C4-2B (cell line): ENCODE results near the gene GPX4.

Source experiments
- CTCF ChIP-seq: fragments of 450-650 bp; conservative IDR thresholded peaks from 2 replicates; pipeline ENCODE4 v1.5.1; 2017; ENCODE audit warnings: mild to moderate bottlenecking
- ZFX ChIP-seq: fragments of 450-650 bp; IDR thresholded peaks from 2 replicates; pipeline ENCODE4 v1.6.1; 2017

DNA sequence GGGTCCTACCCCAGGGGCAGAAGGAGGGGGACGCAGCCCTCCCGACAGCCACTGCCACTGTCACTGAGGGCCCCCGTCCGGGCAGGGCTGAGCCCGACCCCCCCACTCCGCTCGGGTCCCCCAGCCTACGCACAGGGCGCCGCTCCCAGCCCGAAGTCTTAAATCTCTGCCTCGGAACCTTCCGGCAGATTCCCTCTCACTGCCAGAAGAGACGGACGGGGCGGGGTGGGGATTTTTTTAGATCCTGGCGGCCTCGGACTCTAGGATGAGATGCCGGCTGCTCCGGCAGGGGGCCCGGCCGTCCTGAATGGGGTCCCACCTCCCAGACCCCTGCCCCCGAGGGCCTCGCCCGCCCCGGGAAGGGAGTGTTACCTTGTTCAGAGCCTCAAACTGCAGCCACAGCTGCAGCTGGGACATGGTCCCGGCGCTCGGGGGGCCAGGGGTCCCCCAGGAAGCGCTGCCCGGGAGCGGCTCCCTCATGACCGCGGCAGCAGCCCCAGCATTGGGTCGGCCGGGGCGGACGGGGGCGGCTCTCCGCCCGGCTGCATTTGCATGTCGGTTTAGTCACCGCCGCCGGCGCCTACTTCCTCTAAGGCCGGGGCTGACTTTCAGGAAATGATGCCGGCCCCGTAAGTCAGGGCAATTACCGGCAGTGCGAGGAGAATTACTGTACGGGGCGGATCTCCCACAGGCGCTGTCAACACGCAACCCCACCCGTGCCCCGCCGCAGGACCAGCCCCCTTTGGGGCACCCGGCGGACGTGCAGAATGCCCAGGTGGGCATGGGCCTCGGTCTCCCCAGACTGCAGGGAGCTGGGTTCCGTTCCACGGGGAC lies 28.1 kb downstream of the GPX4 start:
- TF ChIP-seq CTCF = no peak
- no peak for TF ChIP-seq ZFX
